ENCODE measurements around the gene FAM89B. TPM values are rescaled to one million over a fixed set of nuclear protein-coding genes. Genes with fewer than 3 reads are reported as not detected.

Gene FAM89B
- total and polyA plus RNA-seq, 7 donors, result 34.0 to 96.7 (median 63.3) TPM

GRCh38 chr11:65565624-65566453 lies 6.5 kb upstream of the FAM89B start:
- intact Hi-C loops (cut with DNase I), result no loop called here
- TF ChIP-seq CTCF (IDR thresholded peaks at IDR 0.05) (no peak), EP300 (IDR thresholded peaks at IDR 0.05) (no peak), POLR2A (IDR thresholded peaks at IDR 0.05) (no peak), POLR2AphosphoS5 (IDR thresholded peaks at IDR 0.05) (no peak)
- no peaks in the 10 kb centered on the region for H3K9me3 ChIP-seq
- peak overlapping the region; percentile 15 to 98 (median 26) for H3K27ac ChIP-seq
- peaks cover 0 to 45% (median 29%) of the 10 kb centered on the region in 4 donors for H3K4me1 ChIP-seq
- no peak overlapping the region for H3K4me3 ChIP-seq
- no peak for DNase-seq
- H3K27me3 ChIP-seq, result no peaks in the 10 kb centered on the region
- WGBS, 2 donors, result 66 to 77% methylated on average over 7 of the region's 7 CpGs
- H3K36me3 ChIP-seq, result peaks cover 0 to 6% (median 0%) of the 10 kb centered on the region in 4 donors

GRCh38 chr11:65569164-65569972 lies 3.0 kb upstream of the FAM89B start:
- Histone ChIP-seq H3K4me1 (peaks cover 0 to 66% (median 50%) of the 10 kb centered on the region in 4 donors), H3K4me3 (peak overlapping the region; percentile 66 to 87 (median 74)), H3K27me3 (no peaks in the 10 kb centered on the region), H3K9me3 (no peaks in the 10 kb centered on the region), H3K36me3 (peaks cover 0 to 6% (median 0%) of the 10 kb centered on the region in 4 donors), H3K27ac (peak overlapping the region; percentile 91 to 98 (median 98))
- 3 to 7% methylated on average over 28 of the region's 28 CpGs for WGBS, 2 donors
- TF ChIP-seq EP300 (IDR thresholded peaks at IDR 0.05) (no peak), POLR2AphosphoS5 (IDR thresholded peaks at IDR 0.05) (no peak), CTCF (IDR thresholded peaks at IDR 0.05) (no peak), POLR2A (IDR thresholded peaks at IDR 0.05) (no peak)
- DNase-seq, result no peak
- intact Hi-C loops (cut with DNase I), result no loop called here

- Histone ChIP-seq H3K9me3 (no peaks in the 10 kb centered on the region), H3K4me3 (peak within 1 kb of the TSS; percentile 66 to 87 (median 74)), H3K27ac (peak within 1 kb of the TSS; percentile 91 to 98 (median 98)), H3K27me3 (no peaks in the 10 kb centered on the region), H3K36me3 (peaks cover 0 to 6% (median 0%) of the 10 kb centered on the region in 4 donors), H3K4me1 (peaks cover 0 to 75% (median 58%) of the 10 kb centered on the region in 4 donors)
- 0% methylated on average over 89 of the region's 89 CpGs for WGBS, 2 donors
- DNase-seq, result peak; percentile 100
- intact Hi-C loops (cut with DNase I), result loop anchor here (5.0 kb wide), 2 partner anchors 148 to 287 kb away; partner anchors contain the start of genes CFL1 and NEAT1
- TF ChIP-seq EP300 (IDR thresholded peaks at IDR 0.05) (peak in 2 of 4 donors; percentile 67 to 72), CTCF (IDR thresholded peaks at IDR 0.05) (peak in 1 of 4 experiments; percentile 30), POLR2A (IDR thresholded peaks at IDR 0.05) (peak; percentile 48 to 78), POLR2AphosphoS5 (IDR thresholded peaks at IDR 0.05) (peak; percentile 89 to 98 (median 93))
Measured at GRCh38 chr11:65569973-65570918, 2.1 kb upstream of the FAM89B start, which contains the start of gene ZNRD2. Gene ZNRD2, plus strand, starts transcription at chr11:65570477. Its CDS starts 15 bp downstream, at chr11:65570492.

- TF ChIP-seq CTCF (IDR thresholded peaks at IDR 0.05) (no peak), POLR2A (IDR thresholded peaks at IDR 0.05) (no peak), EP300 (IDR thresholded peaks at IDR 0.05) (no peak)
- Histone ChIP-seq H3K27ac (peak overlapping the region; percentile 91 to 98 (median 98)), H3K9me3 (no peaks in the 10 kb centered on the region), H3K36me3 (peaks cover 0 to 6% (median 0%) of the 10 kb centered on the region in 4 donors), H3K4me1 (peaks cover 0 to 76% (median 63%) of the 10 kb centered on the region in 4 donors), H3K4me3 (peak overlapping the region; percentile 51 to 99 (median 79)), H3K27me3 (no peaks in the 10 kb centered on the region)
- intact Hi-C loops (cut with DNase I), result loop anchor here (5.0 kb wide), 2 partner anchors 149 to 286 kb away; partner anchors contain the start of genes CFL1 and NEAT1
- 81 to 82% methylated on average over 9 of the region's 9 CpGs for WGBS, 2 donors
- DNase-seq, result peak; percentile 66
Measured at GRCh38 chr11:65571420-65571819, 918 bp upstream of the FAM89B start.

Data from sigmoid colon (tissue), 7 donors.